B cell (primary cell): Measurements from ENCODE around the gene SHC3. TPM values are rescaled to one million over a fixed set of nuclear protein-coding genes. Genes with fewer than 3 reads are reported as not detected.

Experiments used
- ATAC-seq: fragments of 200-7000 bp; cut with Tn5 transposase; one replicate; pipeline ENCODE4 v1.10.0; 2021; ENCODE audit warnings: low read depth, mild to moderate bottlenecking, moderate number of reproducible peaks, moderate library complexity
- CTCF ChIA-PET: fragments of 350-600 bp; sonication (Branson Sonifier 250); formaldehyde crosslinking; loops from one replicate; lab custom pipeline; 2021; ENCODE audit warnings: antibody characterized with exemption, inconsistent platforms; lab: Charles Lee
- POLR2A ChIA-PET: fragments of 350-600 bp; sonication (Branson Sonifier 250); formaldehyde crosslinking; loops from one replicate; lab custom pipeline; 2021; ENCODE audit warnings: antibody characterized with exemption; lab: Charles Lee
- DNase-seq: peaks from one replicate; pipeline ENCODE4 v3.0.0; 2013
- H2AFZ ChIP-seq: 2 replicates; pipeline ENCODE4 v1.6.1; 2012; ENCODE audit warnings: mild to moderate bottlenecking, low read depth, low read length; ENCODE audit not compliant: insufficient read depth, poor library complexity, severe bottlenecking
- H3K27ac ChIP-seq, 2 donors: 1 replicate in 1 of 2; 2 replicates in 1 of 2; pipeline ENCODE4 v1.5.1; 2012 to 2013; ENCODE audit warnings: low read length in 2 of 2, mild to moderate bottlenecking in 2 of 2, moderate library complexity in 1 of 2
- H3K27me3 ChIP-seq, 4 experiments: fragments of 200-600 bp in 1 of 4; sonication (generic) in 1 of 4; replicated peaks in 1 of 4; 1 replicate in 2 of 4; 2 replicates in 2 of 4; pipeline versions ENCODE4 v1.6.1 to v1.7.0; 2013 to 2016; ENCODE audit warnings: low read length in 3 of 4, mild to moderate bottlenecking in 2 of 4, mixed read lengths in 1 of 4, moderate library complexity in 1 of 4; ENCODE audit not compliant: insufficient read depth in 4 of 4, control insufficient read depth in 3 of 4; ENCODE audit errors: control extremely low read depth in 1 of 4
- H3K36me3 ChIP-seq, 2 experiments: replicated peaks in 1 of 2; 1 replicate in 1 of 2; 2 replicates in 1 of 2; pipeline versions ENCODE4 v1.6.1 to v1.7.1; 2013; ENCODE audit warnings: low read length in 1 of 2; ENCODE audit not compliant: insufficient read depth in 2 of 2, control insufficient read depth in 1 of 2; ENCODE audit errors: control extremely low read depth in 1 of 2, extremely low read depth in 1 of 2
- H3K4me1 ChIP-seq, 2 donors: fragments of 200-600 bp in 1 of 2; sonication (generic) in 1 of 2; 1 replicate in 1 of 2; 2 replicates in 1 of 2; pipeline versions ENCODE4 v1.5.1 to v1.6.1; 2013 to 2017; ENCODE audit warnings: low read length in 2 of 2; ENCODE audit not compliant: control insufficient read depth in 2 of 2, insufficient read depth in 2 of 2
- H3K4me2 ChIP-seq: replicated peaks from 2 replicates; pipeline ENCODE3; 2012; ENCODE audit warnings: mild to moderate bottlenecking, low read depth, low read length; ENCODE audit not compliant: poor library complexity, severe bottlenecking
- H3K4me3 ChIP-seq, 5 experiments: fragments of 200-600 bp in 1 of 5; sonication (generic) in 1 of 5; 1 replicate in 3 of 5; 2 replicates in 2 of 5; pipeline versions ENCODE4 v1.5.1 to v1.7.0; 2011 to 2016; ENCODE audit warnings: low read length in 4 of 5, mild to moderate bottlenecking in 4 of 5, low read depth in 2 of 5, control low read depth in 1 of 5, moderate library complexity in 1 of 5; ENCODE audit not compliant: insufficient read depth in 1 of 5; ENCODE audit errors: control extremely low read depth in 1 of 5, extremely low read depth in 1 of 5
- H3K79me2 ChIP-seq: fragments of 200-600 bp; sonication (generic); one replicate; pipeline ENCODE4 v1.6.0; 2016; ENCODE audit warnings: low read length; ENCODE audit not compliant: control insufficient read depth, insufficient read depth
- H3K9ac ChIP-seq: fragments of 200-600 bp; sonication (generic); 2 replicates; pipeline ENCODE4 v1.6.1; 2017; ENCODE audit warnings: mild to moderate bottlenecking, low read length, moderate library complexity
- H3K9me3 ChIP-seq, 3 donors: one replicate each; pipeline versions ENCODE4 v1.6.1 to v1.7.1; 2013; ENCODE audit warnings: low read length in 2 of 3; ENCODE audit not compliant: control insufficient read depth in 2 of 3, insufficient read depth in 1 of 3; ENCODE audit errors: control extremely low read depth in 1 of 3
- H4K20me1 ChIP-seq: 2 replicates; pipeline ENCODE4 v1.6.0; 2012; ENCODE audit warnings: mild to moderate bottlenecking, low read length; ENCODE audit not compliant: insufficient read depth, control insufficient read depth, poor library complexity, severe bottlenecking
- H3K27ac Mint-ChIP-seq: one replicate; pipeline ENCODE4 v1.8.0; 2021; ENCODE audit warnings: mixed read lengths
- H3K27me3 Mint-ChIP-seq: one replicate; pipeline ENCODE4 v1.8.0; 2021; ENCODE audit warnings: mixed read lengths
- H3K4me1 Mint-ChIP-seq: one replicate; pipeline ENCODE4 v1.8.0; 2021; ENCODE audit warnings: mixed read lengths
- H3K4me3 Mint-ChIP-seq: one replicate; pipeline ENCODE4 v1.8.0; 2021; ENCODE audit warnings: mixed read lengths
- H3K9me3 Mint-ChIP-seq: one replicate; pipeline ENCODE4 v1.8.0; 2022; ENCODE audit warnings: mixed read lengths; ENCODE audit not compliant: insufficient read depth
- EZH2 ChIP-seq: IDR thresholded peaks from 2 replicates; pipeline ENCODE4 v1.6.1; 2012; ENCODE audit warnings: borderline replicate concordance, low read depth, mild to moderate bottlenecking, moderate library complexity, low read length; ENCODE audit not compliant: insufficient read depth, poor library complexity, severe bottlenecking
- WGBS: methylation state at CpG from one replicate; pipeline ENCODE4 v1.1.5; 2013; ENCODE audit warnings: missing lambda C conversion rate; ENCODE audit not compliant: insufficient coverage; 5-methylcytosine and 5-hydroxymethylcytosine counted together
- intact Hi-C: fragments of 100-400 bp; cut with micrococcal nuclease; formaldehyde crosslinking; loops from one replicate; pipeline ENCODE4 v1.10.0; 2022
- polyA plus RNA-seq: library from polyadenylated mRNA; depleted of rRNA; stranded (reverse); fragments of >200 nt; gene quantifications from 2 replicates; pipeline ENCODE4 v1.2.3, GENCODE V29; 2012
- total RNA-seq, 2 donors: library from RNA; stranded (reverse); fragments of 120-200 nt in 1 of 2; gene quantifications; 1 replicate in 1 of 2; 2 replicates in 1 of 2; pipeline versions ENCODE4 v1.2.3 to v1.2.4, GENCODE V29; 2013 to 2022
- TF ChIP-seq, protein P1 (sequence below): fragments of 200-600 bp; IDR thresholded peaks from one replicate; pipeline ENCODE4 v1.8.0; 2022; ENCODE audit warnings: antibody characterized with exemption, mild to moderate bottlenecking

The SHC3 gene
- total and polyA plus RNA-seq, 2 donors (not counting 1 experiment from before 2014, with no cell fraction given) = 0.03 TPM; not detected in 1

DNA sequence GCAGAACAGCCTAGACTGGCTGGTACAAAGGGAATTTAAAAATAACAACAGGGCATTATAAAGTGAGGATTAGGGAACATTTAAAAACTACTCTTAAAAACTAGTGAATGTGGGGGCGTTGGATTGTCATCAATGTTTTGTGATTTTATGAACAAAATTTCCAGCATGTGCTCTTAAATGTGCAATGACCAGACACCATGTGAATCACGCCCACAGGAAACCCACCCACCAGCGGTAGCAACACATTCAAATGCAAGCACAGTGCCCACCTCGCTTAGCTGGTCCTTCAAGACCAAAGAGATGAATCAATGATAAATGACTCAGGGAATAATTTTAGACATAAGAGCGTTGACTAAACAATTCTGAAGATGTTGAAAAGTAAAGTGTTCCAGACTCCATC lies 146.4 kb downstream of the SHC3 start:
- ATAC-seq (no peak), DNase-seq (no peak)
- H3K4me1 Mint-ChIP-seq = peaks cover 3% of the 10 kb centered on the region
- H3K27ac ChIP-seq = no peak overlapping the region
- H3K27me3 Mint-ChIP-seq = peaks cover 12% of the 10 kb centered on the region
- no peak overlapping the region for H3K4me2 ChIP-seq
- POLR2A ChIA-PET = no interaction called here
- H3K4me3 ChIP-seq = no peak overlapping the region
- no peak overlapping the region for H3K27ac Mint-ChIP-seq
- no peak overlapping the region for H3K9ac ChIP-seq
- H3K9me3 ChIP-seq = peaks cover 2 to 11% (median 5%) of the 10 kb centered on the region in 3 donors
- H3K4me1 ChIP-seq = no peaks in the 10 kb centered on the region
- TF ChIP-seq, protein P1, sequence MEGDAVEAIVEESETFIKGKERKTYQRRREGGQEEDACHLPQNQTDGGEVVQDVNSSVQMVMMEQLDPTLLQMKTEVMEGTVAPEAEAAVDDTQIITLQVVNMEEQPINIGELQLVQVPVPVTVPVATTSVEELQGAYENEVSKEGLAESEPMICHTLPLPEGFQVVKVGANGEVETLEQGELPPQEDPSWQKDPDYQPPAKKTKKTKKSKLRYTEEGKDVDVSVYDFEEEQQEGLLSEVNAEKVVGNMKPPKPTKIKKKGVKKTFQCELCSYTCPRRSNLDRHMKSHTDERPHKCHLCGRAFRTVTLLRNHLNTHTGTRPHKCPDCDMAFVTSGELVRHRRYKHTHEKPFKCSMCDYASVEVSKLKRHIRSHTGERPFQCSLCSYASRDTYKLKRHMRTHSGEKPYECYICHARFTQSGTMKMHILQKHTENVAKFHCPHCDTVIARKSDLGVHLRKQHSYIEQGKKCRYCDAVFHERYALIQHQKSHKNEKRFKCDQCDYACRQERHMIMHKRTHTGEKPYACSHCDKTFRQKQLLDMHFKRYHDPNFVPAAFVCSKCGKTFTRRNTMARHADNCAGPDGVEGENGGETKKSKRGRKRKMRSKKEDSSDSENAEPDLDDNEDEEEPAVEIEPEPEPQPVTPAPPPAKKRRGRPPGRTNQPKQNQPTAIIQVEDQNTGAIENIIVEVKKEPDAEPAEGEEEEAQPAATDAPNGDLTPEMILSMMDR = no peak
- no peak for TF ChIP-seq EZH2
- H3K36me3 ChIP-seq = no peaks in the 10 kb centered on the region
- no peak overlapping the region for H2AFZ ChIP-seq
- peaks cover 10% of the 10 kb centered on the region for H3K9me3 Mint-ChIP-seq
- intact Hi-C loops = no loop called here
- no peaks in the 10 kb centered on the region for H4K20me1 ChIP-seq
- 89% methylated on average over 4 of the region's 5 CpGs for WGBS
- no peak overlapping the region for H3K4me3 Mint-ChIP-seq
- H3K79me2 ChIP-seq = no peaks in the 10 kb centered on the region
- peaks cover 0 to 4% (median 0%) of the 10 kb centered on the region in 4 experiments for H3K27me3 ChIP-seq
- CTCF ChIA-PET = interaction anchor here (1.6 kb wide), 1 partner anchor 9 kb away, joined by 4 read pairs; no protein-coding TSS in a partner anchor

DNA sequence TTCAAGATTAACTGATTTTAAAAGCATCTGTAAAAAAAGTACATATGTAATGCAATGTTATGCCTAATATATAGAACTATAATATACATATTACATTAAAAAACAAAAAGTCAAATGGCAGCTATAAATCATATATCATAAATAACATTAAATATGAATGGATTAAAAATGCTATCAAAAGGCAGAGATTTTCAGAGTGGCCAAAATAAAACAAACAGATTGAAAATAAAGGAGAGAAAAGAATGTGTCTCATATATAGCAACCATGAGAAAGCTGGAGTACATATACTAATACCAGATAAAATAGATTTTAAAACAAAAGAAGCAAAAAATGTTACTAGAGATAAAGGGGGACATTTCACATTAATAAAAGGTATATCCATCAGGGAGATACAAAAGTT lies 148.8 kb downstream of the SHC3 start:
- peaks cover 13% of the 10 kb centered on the region for H3K9me3 Mint-ChIP-seq
- POLR2A ChIA-PET = no interaction called here
- DNase-seq = no peak
- no peaks in the 10 kb centered on the region for H3K36me3 ChIP-seq
- no peaks in the 10 kb centered on the region for H3K79me2 ChIP-seq
- H3K27ac Mint-ChIP-seq = no peak overlapping the region
- no peak for ATAC-seq
- H3K27me3 Mint-ChIP-seq = peaks cover 14% of the 10 kb centered on the region
- no peak overlapping the region for H3K9ac ChIP-seq
- H4K20me1 ChIP-seq = no peaks in the 10 kb centered on the region
- TF ChIP-seq EZH2 = no peak
- TF ChIP-seq, protein P1 = no peak
- no peaks in the 10 kb centered on the region for H3K4me1 Mint-ChIP-seq
- H3K4me2 ChIP-seq = no peak overlapping the region
- H3K4me3 Mint-ChIP-seq = no peak overlapping the region
- no peaks in the 10 kb centered on the region for H3K4me1 ChIP-seq
- CTCF ChIA-PET = no interaction called here
- no peak overlapping the region for H3K4me3 ChIP-seq
- H3K27ac ChIP-seq = no peak overlapping the region
- peaks cover 0 to 4% (median 0%) of the 10 kb centered on the region in 4 experiments for H3K27me3 ChIP-seq
- intact Hi-C loops = no loop called here
- H3K9me3 ChIP-seq = peaks cover 5 to 11% (median 6%) of the 10 kb centered on the region in 3 donors
- H2AFZ ChIP-seq = no peak overlapping the region
